ENCODE results near the gene TOPBP1.
"Not testable (repeated sequence)": the region's sequence is repeated elsewhere in the genome, so short reads cannot be mapped to it uniquely, and the experiment has no call there.

Gene TOPBP1

GRCh38 chr3:133665188-133665587 lies 3.4 kb upstream of the TOPBP1 start:
- H3K36me3 ChIP-seq (ENCODE audit: insufficient read depth, low read length); H3K9me3 ChIP-seq (ENCODE audit: low read length); H3K4me3 ChIP-seq (ENCODE audit: low read length); H2AFZ ChIP-seq (ENCODE audit: low read depth, low read length); H3K27me3 ChIP-seq (ENCODE audit: insufficient read depth, low read length): not testable (repeated sequence)
- H3K4me1 ChIP-seq (ENCODE audit: insufficient read depth, low read length), result peaks cover 23% of the 10 kb centered on the region

- H3K4me3 ChIP-seq (ENCODE audit: low read length), result no peak overlapping the region
- H2AFZ ChIP-seq (ENCODE audit: low read depth, low read length), result no peak overlapping the region
- peaks cover 11% of the 10 kb centered on the region for H3K36me3 ChIP-seq (ENCODE audit: insufficient read depth, low read length)
- no peaks in the 10 kb centered on the region for H3K9me3 ChIP-seq (ENCODE audit: low read length)
- H3K4me1 ChIP-seq (ENCODE audit: insufficient read depth, low read length), result peaks cover 27% of the 10 kb centered on the region
- no peaks in the 10 kb centered on the region for H3K27me3 ChIP-seq (ENCODE audit: insufficient read depth, low read length)
Measured at GRCh38 chr3:133663569-133664313, 2.0 kb upstream of the TOPBP1 start.

GRCh38 chr3:133662278-133662651 lies 524 bp upstream of the TOPBP1 start:
- peaks cover 24% of the 10 kb centered on the region for H3K36me3 ChIP-seq (ENCODE audit: insufficient read depth, low read length)
- peaks cover 25% of the 10 kb centered on the region for H3K4me1 ChIP-seq (ENCODE audit: insufficient read depth, low read length)
- H3K4me3 ChIP-seq (ENCODE audit: low read length), result peak overlapping the region; percentile 78
- H2AFZ ChIP-seq (ENCODE audit: low read depth, low read length), result peak overlapping the region; percentile 79
- H3K27me3 ChIP-seq (ENCODE audit: insufficient read depth, low read length), result no peaks in the 10 kb centered on the region
- H3K9me3 ChIP-seq (ENCODE audit: low read length), result no peaks in the 10 kb centered on the region

GRCh38 chr3:133659806-133660205 lies 1.9 kb downstream of the TOPBP1 start:
- peaks cover 25% of the 10 kb centered on the region for H3K4me1 ChIP-seq (ENCODE audit: insufficient read depth, low read length)
- no peak overlapping the region for H2AFZ ChIP-seq (ENCODE audit: low read depth, low read length)
- H3K27me3 ChIP-seq (ENCODE audit: insufficient read depth, low read length), result no peaks in the 10 kb centered on the region
- peaks cover 46% of the 10 kb centered on the region for H3K36me3 ChIP-seq (ENCODE audit: insufficient read depth, low read length)
- H3K4me3 ChIP-seq (ENCODE audit: low read length), result peak overlapping the region; percentile 78
- no peaks in the 10 kb centered on the region for H3K9me3 ChIP-seq (ENCODE audit: low read length)

- H3K36me3 ChIP-seq (ENCODE audit: insufficient read depth, low read length), result peaks cover 78% of the 10 kb centered on the region
Measured at GRCh38 chr3:133655731-133656515, 5.8 kb downstream of the TOPBP1 start.

GRCh38 chr3:133649486-133650068 lies 12.2 kb downstream of the TOPBP1 start:
- H3K27me3 ChIP-seq (ENCODE audit: insufficient read depth, low read length), result no peaks in the 10 kb centered on the region
- H3K36me3 ChIP-seq (ENCODE audit: insufficient read depth, low read length), result peaks cover 72% of the 10 kb centered on the region

More at GRCh38 chr3:133655731-133656515, 5.8 kb downstream of the TOPBP1 start:
- H2AFZ ChIP-seq (ENCODE audit: low read depth, low read length), result no peak overlapping the region
- H3K27me3 ChIP-seq (ENCODE audit: insufficient read depth, low read length), result no peaks in the 10 kb centered on the region
- no peaks in the 10 kb centered on the region for H3K9me3 ChIP-seq (ENCODE audit: low read length)
- peaks cover 12% of the 10 kb centered on the region for H3K4me1 ChIP-seq (ENCODE audit: insufficient read depth, low read length)
- H3K4me3 ChIP-seq (ENCODE audit: low read length), result no peak overlapping the region

GRCh38 chr3:133644768-133645167 lies 17.0 kb downstream of the TOPBP1 start:
- no peak overlapping the region for H2AFZ ChIP-seq (ENCODE audit: low read depth, low read length)
- no peak overlapping the region for H3K4me3 ChIP-seq (ENCODE audit: low read length)
- H3K9me3 ChIP-seq (ENCODE audit: low read length), result no peaks in the 10 kb centered on the region
- no peaks in the 10 kb centered on the region for H3K27me3 ChIP-seq (ENCODE audit: insufficient read depth, low read length)
- no peaks in the 10 kb centered on the region for H3K4me1 ChIP-seq (ENCODE audit: insufficient read depth, low read length)
- peaks cover 76% of the 10 kb centered on the region for H3K36me3 ChIP-seq (ENCODE audit: insufficient read depth, low read length)

More at GRCh38 chr3:133649486-133650068, 12.2 kb downstream of the TOPBP1 start:
- no peak overlapping the region for H2AFZ ChIP-seq (ENCODE audit: low read depth, low read length)
- no peak overlapping the region for H3K4me3 ChIP-seq (ENCODE audit: low read length)
- no peaks in the 10 kb centered on the region for H3K9me3 ChIP-seq (ENCODE audit: low read length)
- H3K4me1 ChIP-seq (ENCODE audit: insufficient read depth, low read length), result no peaks in the 10 kb centered on the region

GRCh38 chr3:133643611-133644010 lies 18.1 kb downstream of the TOPBP1 start:
- Histone ChIP-seq H3K27me3 (ENCODE audit: insufficient read depth, low read length) (no peaks in the 10 kb centered on the region), H3K4me1 (ENCODE audit: insufficient read depth, low read length) (no peaks in the 10 kb centered on the region), H3K36me3 (ENCODE audit: insufficient read depth, low read length) (peaks cover 75% of the 10 kb centered on the region), H3K4me3 (ENCODE audit: low read length) (no peak overlapping the region), H3K9me3 (ENCODE audit: low read length) (no peaks in the 10 kb centered on the region), H2AFZ (ENCODE audit: low read depth, low read length) (no peak overlapping the region)

GRCh38 chr3:133641254-133641653 lies 20.5 kb downstream of the TOPBP1 start:
- no peaks in the 10 kb centered on the region for H3K9me3 ChIP-seq (ENCODE audit: low read length)
- no peaks in the 10 kb centered on the region for H3K27me3 ChIP-seq (ENCODE audit: insufficient read depth, low read length)
- H3K4me3 ChIP-seq (ENCODE audit: low read length), result no peak overlapping the region
- no peak overlapping the region for H2AFZ ChIP-seq (ENCODE audit: low read depth, low read length)
- peaks cover 75% of the 10 kb centered on the region for H3K36me3 ChIP-seq (ENCODE audit: insufficient read depth, low read length)
- no peaks in the 10 kb centered on the region for H3K4me1 ChIP-seq (ENCODE audit: insufficient read depth, low read length)

- Histone ChIP-seq H3K9me3 (ENCODE audit: low read length) (no peaks in the 10 kb centered on the region), H3K27me3 (ENCODE audit: insufficient read depth, low read length) (no peaks in the 10 kb centered on the region), H2AFZ (ENCODE audit: low read depth, low read length) (no peak overlapping the region), H3K4me1 (ENCODE audit: insufficient read depth, low read length) (no peaks in the 10 kb centered on the region), H3K4me3 (ENCODE audit: low read length) (no peak overlapping the region), H3K36me3 (ENCODE audit: insufficient read depth, low read length) (peaks cover 70% of the 10 kb centered on the region)
Measured at GRCh38 chr3:133633439-133633838, 28.3 kb downstream of the TOPBP1 start.

- H3K36me3 ChIP-seq (ENCODE audit: insufficient read depth, low read length), result peaks cover 70% of the 10 kb centered on the region
- H3K4me1 ChIP-seq (ENCODE audit: insufficient read depth, low read length), result no peaks in the 10 kb centered on the region
- H3K27me3 ChIP-seq (ENCODE audit: insufficient read depth, low read length), result no peaks in the 10 kb centered on the region
Measured at GRCh38 chr3:133629146-133629545, 32.6 kb downstream of the TOPBP1 start.

GRCh38 chr3:133627789-133628188 lies 34.0 kb downstream of the TOPBP1 start:
- no peaks in the 10 kb centered on the region for H3K9me3 ChIP-seq (ENCODE audit: low read length)
- no peak overlapping the region for H3K4me3 ChIP-seq (ENCODE audit: low read length)
- no peaks in the 10 kb centered on the region for H3K27me3 ChIP-seq (ENCODE audit: insufficient read depth, low read length)
- peaks cover 72% of the 10 kb centered on the region for H3K36me3 ChIP-seq (ENCODE audit: insufficient read depth, low read length)
- H3K4me1 ChIP-seq (ENCODE audit: insufficient read depth, low read length), result no peaks in the 10 kb centered on the region
- no peak overlapping the region for H2AFZ ChIP-seq (ENCODE audit: low read depth, low read length)

More at GRCh38 chr3:133629146-133629545, 32.6 kb downstream of the TOPBP1 start:
- no peaks in the 10 kb centered on the region for H3K9me3 ChIP-seq (ENCODE audit: low read length)
- H2AFZ ChIP-seq (ENCODE audit: low read depth, low read length), result no peak overlapping the region
- H3K4me3 ChIP-seq (ENCODE audit: low read length), result no peak overlapping the region

Measured in neuron (in vitro differentiated cells).